Astrocyte (in vitro differentiated cells and primary cell): ENCODE data around the gene PIMREG. TPM values are rescaled to one million over a fixed set of nuclear protein-coding genes. Genes with fewer than 3 reads are reported as not detected.

Source experiments
- DNase-seq: peaks from one replicate; pipeline ENCODE4 v3.0.0-alpha.2; 2010; ENCODE audit warnings: low read depth
- FAIRE-seq: peaks from 2 replicates; lab custom pipeline; 2011; peaks lifted over from hg19 to GRCh38; lab: Jason Lieb, UNC
- H2AFZ ChIP-seq: 2 replicates; pipeline ENCODE4 v1.6.0; 2012; ENCODE audit warnings: low read depth, low read length, inconsistent platforms
- H3K27ac ChIP-seq: 2 replicates; pipeline ENCODE4 v1.5.1; 2011; ENCODE audit warnings: low read depth, low read length, inconsistent platforms
- H3K27me3 ChIP-seq: 2 replicates; pipeline ENCODE4 v1.6.0; 2011; ENCODE audit warnings: low read length, inconsistent platforms; ENCODE audit not compliant: insufficient read depth
- H3K36me3 ChIP-seq: 2 replicates; pipeline ENCODE4 v1.5.1; 2011; ENCODE audit warnings: low read length, inconsistent platforms; ENCODE audit not compliant: insufficient read depth
- H3K4me1 ChIP-seq: 2 replicates; pipeline ENCODE4 v1.5.1; 2011; ENCODE audit warnings: low read length, inconsistent platforms; ENCODE audit not compliant: insufficient read depth
- H3K4me2 ChIP-seq: 2 replicates; pipeline ENCODE4 v1.6.0; 2012; ENCODE audit warnings: low read length, inconsistent platforms
- H3K4me3 ChIP-seq: 2 replicates; pipeline ENCODE4 v1.5.1; 2011; ENCODE audit warnings: low read depth, mild to moderate bottlenecking, low read length, inconsistent platforms; ENCODE audit not compliant: insufficient read depth
- H3K79me2 ChIP-seq: 2 replicates; pipeline ENCODE4 v1.6.0; 2012; ENCODE audit warnings: mild to moderate bottlenecking, low read length, inconsistent platforms; ENCODE audit not compliant: insufficient read depth
- H3K9ac ChIP-seq: 2 replicates; pipeline ENCODE4 v1.6.0; 2012; ENCODE audit warnings: mild to moderate bottlenecking, low read length, inconsistent platforms
- H3K9me3 ChIP-seq: 2 replicates; pipeline ENCODE4 v1.5.1; 2012; ENCODE audit warnings: low read depth, mild to moderate bottlenecking, low read length, inconsistent platforms; ENCODE audit not compliant: insufficient read depth
- H4K20me1 ChIP-seq: 2 replicates; pipeline ENCODE4 v1.6.0; 2012; ENCODE audit warnings: low read length, inconsistent platforms; ENCODE audit not compliant: insufficient read depth
- H3K27ac Mint-ChIP-seq: one replicate; pipeline ENCODE4 v1.8.0; 2021; ENCODE audit warnings: mild to moderate bottlenecking, mixed read lengths; ENCODE audit not compliant: unreplicated experiment
- H3K27me3 Mint-ChIP-seq: one replicate; pipeline ENCODE4 v1.8.0; 2021; ENCODE audit warnings: low read depth, mixed read lengths; ENCODE audit not compliant: unreplicated experiment
- H3K36me3 Mint-ChIP-seq: one replicate; pipeline ENCODE4 v1.8.0; 2021; ENCODE audit warnings: low read depth, mixed read lengths; ENCODE audit not compliant: unreplicated experiment
- H3K4me1 Mint-ChIP-seq: one replicate; pipeline ENCODE4 v1.8.0; 2021; ENCODE audit warnings: low read depth, mixed read lengths; ENCODE audit not compliant: unreplicated experiment
- H3K4me3 Mint-ChIP-seq: one replicate; pipeline ENCODE4 v1.8.0; 2021; ENCODE audit warnings: mild to moderate bottlenecking, moderate library complexity, mixed read lengths; ENCODE audit not compliant: unreplicated experiment
- H3K9me3 Mint-ChIP-seq: one replicate; pipeline ENCODE4 v1.8.0; 2021; ENCODE audit warnings: mild to moderate bottlenecking, mixed read lengths; ENCODE audit not compliant: unreplicated experiment
- CTCF ChIP-seq: IDR thresholded peaks from 2 replicates; pipeline ENCODE4 v1.5.1; 2011; ENCODE audit warnings: low read depth, mild to moderate bottlenecking, inconsistent platforms, low read length, moderate library complexity; ENCODE audit not compliant: insufficient read depth
- EZH2 ChIP-seq: IDR thresholded peaks from 2 replicates; pipeline ENCODE4 v1.6.1; 2012; ENCODE audit warnings: mild to moderate bottlenecking, low read length, inconsistent platforms; ENCODE audit not compliant: insufficient read depth
- total RNA-seq: library from RNA; stranded (reverse); gene quantifications from 2 replicates; pipeline ENCODE4 v1.2.1, GENCODE V29; 2021

Gene PIMREG
- total RNA-seq, 1 donor from 2014 or later = 2.6 TPM

- TF ChIP-seq CTCF (no peak), EZH2 (no peak)
- peaks cover 41% of the 10 kb centered on the region for H3K27me3 Mint-ChIP-seq
- no peak overlapping the region for H3K27ac ChIP-seq
- no peak for FAIRE-seq
- no peaks in the 10 kb centered on the region for H3K27me3 ChIP-seq
- H3K4me1 ChIP-seq = no peaks in the 10 kb centered on the region
- no peaks in the 10 kb centered on the region for H3K36me3 Mint-ChIP-seq
- H3K9ac ChIP-seq = no peak overlapping the region
- H3K4me1 Mint-ChIP-seq = peaks cover 4% of the 10 kb centered on the region
- no peak overlapping the region for H3K4me3 ChIP-seq
- H3K9me3 Mint-ChIP-seq = no peaks in the 10 kb centered on the region
- no peak for DNase-seq
- no peaks in the 10 kb centered on the region for H3K79me2 ChIP-seq
- H3K9me3 ChIP-seq = no peaks in the 10 kb centered on the region
- H4K20me1 ChIP-seq = no peaks in the 10 kb centered on the region
- H3K36me3 ChIP-seq = no peaks in the 10 kb centered on the region
- no peak overlapping the region for H3K4me2 ChIP-seq
- no peak overlapping the region for H3K4me3 Mint-ChIP-seq
- no peak overlapping the region for H2AFZ ChIP-seq
- no peak overlapping the region for H3K27ac Mint-ChIP-seq
Measured at GRCh38 chr17:6423931-6424330, 20.3 kb upstream of the PIMREG start.

- no peaks in the 10 kb centered on the region for H3K36me3 Mint-ChIP-seq
- FAIRE-seq = no peak
Measured at GRCh38 chr17:6425407-6425806, 18.8 kb upstream of the PIMREG start.

More at GRCh38 chr17:6425407-6425806, 18.8 kb upstream of the PIMREG start:
- Histone ChIP-seq H3K36me3 (no peaks in the 10 kb centered on the region), H3K9ac (no peak overlapping the region), H3K4me1 (no peaks in the 10 kb centered on the region), H3K27ac (no peak overlapping the region), H2AFZ (no peak overlapping the region), H3K4me3 (no peak overlapping the region), H3K27me3 (no peaks in the 10 kb centered on the region), H3K9me3 (no peaks in the 10 kb centered on the region), H3K4me2 (no peak overlapping the region), H4K20me1 (no peaks in the 10 kb centered on the region), H3K79me2 (no peaks in the 10 kb centered on the region)
- no peak for TF ChIP-seq EZH2
- no peak for TF ChIP-seq CTCF
- Mint-ChIP-seq H3K9me3 (no peaks in the 10 kb centered on the region), H3K4me1 (peaks cover 4% of the 10 kb centered on the region), H3K4me3 (no peak overlapping the region), H3K27ac (no peak overlapping the region), H3K27me3 (peaks cover 39% of the 10 kb centered on the region)
- DNase-seq = no peak
